ENCODE measurements around the gene SMIM5. TPM values are rescaled to one million over a fixed set of nuclear protein-coding genes. Genes with fewer than 3 reads are reported as not detected.
A peak's percentile ranks its signal among the peaks of the same experiment; 100 is the strongest.

SMIM5 gene, protein sequence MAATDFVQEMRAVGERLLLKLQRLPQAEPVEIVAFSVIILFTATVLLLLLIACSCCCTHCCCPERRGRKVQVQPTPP
- polyA plus RNA-seq = 10 to 100 TPM; 33.9 to 37.3 TPM

DNA sequence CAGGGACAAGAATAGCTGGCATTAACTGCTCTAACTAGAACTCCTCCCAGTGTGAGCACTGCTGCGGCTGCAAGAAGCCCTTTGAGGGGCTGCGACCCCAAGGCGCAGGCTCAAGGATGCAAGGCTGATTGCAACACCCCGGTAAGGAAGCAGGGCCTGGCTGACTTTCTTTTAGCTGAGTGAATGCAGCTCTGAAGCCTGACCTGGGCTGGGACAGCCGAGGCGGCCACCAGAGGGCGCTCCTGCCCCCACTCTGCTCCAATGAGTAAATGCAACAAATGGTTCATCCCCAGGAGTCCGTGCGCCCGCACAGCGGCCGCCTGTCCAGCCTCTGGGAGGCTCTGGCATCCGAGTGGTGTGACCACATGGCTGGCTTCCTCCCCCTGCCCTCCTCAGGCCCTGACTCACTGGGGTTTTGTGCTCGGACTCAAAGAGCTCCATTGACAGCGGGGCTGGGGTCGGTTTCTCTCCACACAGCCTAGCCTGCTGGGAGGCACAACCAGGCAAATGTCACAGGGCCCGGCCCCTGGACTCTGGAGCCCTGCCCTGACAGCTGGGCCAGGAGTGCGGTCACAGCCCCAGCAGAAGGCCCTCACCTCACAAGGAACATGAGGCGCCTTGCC, at the start of gene SMIM5:
Gene SMIM5, plus strand, starts transcription at position 572 of the 623 bp plus-strand sequence. CDS start 6,768 bp downstream, outside the sequence.
- H3K27me3 ChIP-seq (ENCODE audit: control insufficient read depth in 1 of 2, insufficient read depth in 2 of 2, low read length in 2 of 2) = no peaks in the 10 kb centered on the region
- WGBS, 2 donors = 13 to 16% methylated on average over 19 of the region's 19 CpGs
- peaks cover 10 to 13% of the 10 kb centered on the region in 2 donors for H3K4me1 ChIP-seq (ENCODE audit: control insufficient read depth in 2 of 2, insufficient read depth in 2 of 2, low read length in 1 of 2)
- peaks cover 0 to 23% of the 10 kb centered on the region in 2 donors for H3K36me3 ChIP-seq (ENCODE audit: control insufficient read depth in 2 of 2, insufficient read depth in 2 of 2, low read length in 1 of 2)
- no peaks in the 10 kb centered on the region for H3K9me3 ChIP-seq (ENCODE audit: control insufficient read depth in 2 of 2, insufficient read depth in 1 of 2, low read depth in 1 of 2, low read length in 1 of 2)
- H3K4me3 ChIP-seq (ENCODE audit: low read depth in 1 of 2, low read length in 2 of 2) = peak within 1 kb of the TSS; percentile 7 to 24
- H3K27ac ChIP-seq (ENCODE audit: low read depth in 2 of 2, low read length in 1 of 2) = peak within 1 kb of the TSS; percentile 84 to 89

DNA sequence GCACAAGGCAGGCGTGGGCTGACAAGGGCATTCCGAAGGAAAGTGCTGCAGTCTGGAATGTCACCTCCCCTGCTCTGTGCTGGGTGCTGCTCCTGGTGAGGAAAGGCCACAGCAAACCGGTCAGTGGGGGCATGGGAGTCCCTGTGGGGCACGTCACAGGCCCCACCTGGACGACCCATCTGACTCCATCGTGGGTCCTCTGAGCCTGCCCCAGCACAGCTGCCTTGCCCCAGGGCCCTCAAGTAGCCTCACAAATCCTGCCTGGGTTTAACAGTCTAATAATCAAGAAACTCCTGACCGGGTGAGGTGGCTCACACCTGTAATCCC, 48.4 kb upstream of the SMIM5 start:
- Histone ChIP-seq H3K4me1 (ENCODE audit: control insufficient read depth in 2 of 2, insufficient read depth in 2 of 2, low read length in 1 of 2) (peaks cover 0 to 10% of the 10 kb centered on the region in 2 donors), H3K27me3 (ENCODE audit: control insufficient read depth in 1 of 2, insufficient read depth in 2 of 2, low read length in 2 of 2) (no peaks in the 10 kb centered on the region), H3K27ac (ENCODE audit: low read depth in 2 of 2, low read length in 1 of 2) (no peak overlapping the region), H3K4me3 (ENCODE audit: low read depth in 1 of 2, low read length in 2 of 2) (no peak overlapping the region), H3K36me3 (ENCODE audit: control insufficient read depth in 2 of 2, insufficient read depth in 2 of 2, low read length in 1 of 2) (no peaks in the 10 kb centered on the region), H3K9me3 (ENCODE audit: control insufficient read depth in 2 of 2, insufficient read depth in 1 of 2, low read depth in 1 of 2, low read length in 1 of 2) (no peaks in the 10 kb centered on the region)
- WGBS, 2 donors = 85 to 93% methylated on average over 7 of the region's 7 CpGs

DNA sequence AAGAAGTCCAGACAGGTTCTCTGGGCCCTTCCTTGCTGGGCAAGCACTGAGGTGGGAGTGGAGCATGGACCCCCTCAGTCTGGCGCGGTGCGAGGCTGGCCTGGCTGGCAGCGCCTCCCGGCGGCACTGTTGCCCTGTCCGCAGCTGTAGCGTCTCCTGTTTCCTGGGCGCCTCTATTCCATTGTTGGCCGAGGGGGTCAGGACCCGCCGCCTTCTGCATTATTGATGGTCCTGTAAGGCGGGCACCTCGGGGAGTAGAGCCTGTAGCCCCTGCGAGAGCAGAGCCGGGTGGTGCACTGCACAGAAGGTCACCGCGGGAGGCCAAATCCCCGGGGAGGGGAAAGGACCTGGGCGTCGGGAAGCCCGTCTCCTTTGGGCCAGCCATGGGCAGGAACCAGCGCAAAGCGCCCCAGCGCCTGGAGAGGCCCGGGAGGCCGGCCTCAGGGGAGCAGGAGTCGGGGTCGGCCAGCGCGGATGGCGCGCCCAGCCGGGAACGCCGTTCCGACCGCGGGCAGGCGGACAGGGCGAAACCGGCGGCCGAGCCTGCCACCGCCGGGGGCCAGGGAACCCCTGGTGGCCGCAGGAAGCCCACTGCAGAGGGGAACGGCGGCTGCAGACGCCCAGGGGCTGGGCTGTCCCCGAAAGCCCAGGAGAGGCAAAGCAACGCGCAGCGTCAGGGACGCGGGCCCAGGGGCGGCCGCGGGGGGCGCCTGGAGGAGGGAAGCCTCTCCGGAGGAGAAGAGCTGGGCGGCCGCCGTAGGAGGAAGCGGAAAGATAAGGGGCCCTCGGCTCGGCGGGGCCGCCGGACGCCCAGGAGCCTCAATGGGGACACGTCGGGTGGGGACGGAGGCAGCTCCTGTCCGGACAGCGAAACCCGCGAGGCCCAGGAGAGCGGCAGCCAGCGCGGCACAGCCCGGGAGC, 45.3 kb upstream of the SMIM5 start, which contains the start of gene MYO15B:
Gene MYO15B, plus strand, starts transcription at position 126 of the 921 bp plus-strand sequence. Its CDS starts 258 bp downstream, at position 384.
- Histone ChIP-seq H3K27ac (ENCODE audit: low read depth in 2 of 2, low read length in 1 of 2) (peak within 1 kb of the TSS; percentile 79 to 84), H3K4me1 (ENCODE audit: control insufficient read depth in 2 of 2, insufficient read depth in 2 of 2, low read length in 1 of 2) (peaks cover 0 to 11% of the 10 kb centered on the region in 2 donors), H3K36me3 (ENCODE audit: control insufficient read depth in 2 of 2, insufficient read depth in 2 of 2, low read length in 1 of 2) (no peaks in the 10 kb centered on the region), H3K4me3 (ENCODE audit: low read depth in 1 of 2, low read length in 2 of 2) (peak within 1 kb of the TSS; percentile 46 to 58), H3K27me3 (ENCODE audit: control insufficient read depth in 1 of 2, insufficient read depth in 2 of 2, low read length in 2 of 2) (no peaks in the 10 kb centered on the region), H3K9me3 (ENCODE audit: control insufficient read depth in 2 of 2, insufficient read depth in 1 of 2, low read depth in 1 of 2, low read length in 1 of 2) (no peaks in the 10 kb centered on the region)
- WGBS, 2 donors = 6 to 11% methylated on average over 77 to 82 of the region's 82 CpGs

DNA sequence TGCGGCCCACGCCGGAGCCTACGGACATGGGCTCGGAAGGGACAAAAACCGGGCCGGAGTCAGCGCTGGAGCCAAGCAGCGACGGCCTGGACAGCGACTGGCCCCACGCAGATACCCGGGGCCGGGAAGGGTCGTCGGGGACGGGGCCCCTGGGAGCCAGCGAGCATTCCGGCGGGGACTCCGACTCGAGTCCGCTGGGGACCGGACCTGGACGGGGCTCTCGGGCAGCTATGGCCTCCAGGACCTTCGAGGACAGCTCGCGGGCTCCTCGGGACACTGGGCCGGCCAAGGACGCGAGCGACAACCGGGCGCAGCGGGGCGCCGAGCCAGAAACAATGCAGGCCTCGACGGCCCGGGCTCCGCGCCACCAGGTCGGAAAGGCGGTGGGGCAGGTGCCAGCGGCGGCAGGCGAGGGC, 44.6 kb upstream of the SMIM5 start:
- Histone ChIP-seq H3K9me3 (ENCODE audit: control insufficient read depth in 2 of 2, insufficient read depth in 1 of 2, low read depth in 1 of 2, low read length in 1 of 2) (no peaks in the 10 kb centered on the region), H3K4me1 (ENCODE audit: control insufficient read depth in 2 of 2, insufficient read depth in 2 of 2, low read length in 1 of 2) (peaks cover 0 to 11% of the 10 kb centered on the region in 2 donors), H3K27ac (ENCODE audit: low read depth in 2 of 2, low read length in 1 of 2) (peak overlapping the region; percentile 79 to 84), H3K36me3 (ENCODE audit: control insufficient read depth in 2 of 2, insufficient read depth in 2 of 2, low read length in 1 of 2) (no peaks in the 10 kb centered on the region), H3K4me3 (ENCODE audit: low read depth in 1 of 2, low read length in 2 of 2) (peak overlapping the region; percentile 46 to 58), H3K27me3 (ENCODE audit: control insufficient read depth in 1 of 2, insufficient read depth in 2 of 2, low read length in 2 of 2) (no peaks in the 10 kb centered on the region)
- WGBS, 2 donors = 6 to 8% methylated on average over 48 to 49 of the region's 49 CpGs

DNA sequence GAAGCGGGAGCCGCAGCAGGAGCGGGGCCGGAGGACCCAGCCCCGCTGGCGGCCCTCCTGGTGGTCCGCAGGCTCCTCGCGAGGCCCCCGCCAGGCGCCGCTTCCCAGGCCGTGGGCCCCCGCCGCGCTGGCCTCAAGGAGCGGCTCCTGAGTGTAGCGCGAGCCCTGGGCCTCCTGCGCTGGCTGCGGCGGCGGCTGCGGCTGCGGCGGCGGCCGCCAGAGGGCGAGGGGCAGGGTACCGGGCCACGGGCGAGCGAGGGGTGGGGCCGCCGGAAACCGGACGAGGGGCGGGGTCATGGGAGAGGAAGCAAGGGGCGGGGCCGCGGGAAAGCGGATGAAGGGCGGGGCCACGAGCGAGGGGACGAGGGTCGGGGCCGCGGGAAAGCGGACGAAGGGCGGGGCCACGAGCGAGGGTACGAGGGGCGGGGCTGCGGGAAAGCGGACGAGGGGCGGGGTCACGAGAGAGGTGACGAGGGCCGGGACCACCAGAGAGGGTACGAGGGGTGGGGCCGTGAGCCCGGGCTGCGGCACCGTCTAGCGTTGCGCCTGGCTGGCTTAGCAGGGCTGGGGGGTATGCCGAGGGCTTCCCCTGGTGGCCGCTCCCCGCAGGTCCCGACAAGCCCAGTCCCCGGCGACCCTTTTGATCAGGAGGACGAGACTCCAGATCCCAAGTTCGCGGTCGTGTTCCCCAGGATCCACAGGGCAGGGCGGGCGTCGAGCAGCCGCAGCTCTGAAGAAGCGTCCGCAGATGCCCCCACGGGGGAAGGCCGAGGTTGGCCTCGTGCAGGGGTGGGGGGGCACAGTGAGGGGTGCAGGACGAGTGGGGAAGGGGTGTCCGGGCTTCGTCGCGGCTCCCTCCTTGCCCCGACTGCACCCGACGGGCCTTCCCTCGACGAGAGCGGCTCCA, 44.0 kb upstream of the SMIM5 start:
- WGBS, 2 donors = 6 to 15% methylated on average over 64 to 100 of the region's 100 CpGs
- Histone ChIP-seq H3K4me3 (ENCODE audit: low read depth in 1 of 2, low read length in 2 of 2) (peak overlapping the region; percentile 46 to 58), H3K27ac (ENCODE audit: low read depth in 2 of 2, low read length in 1 of 2) (peak overlapping the region; percentile 79 to 84), H3K4me1 (ENCODE audit: control insufficient read depth in 2 of 2, insufficient read depth in 2 of 2, low read length in 1 of 2) (peaks cover 0 to 11% of the 10 kb centered on the region in 2 donors), H3K9me3 (ENCODE audit: control insufficient read depth in 2 of 2, insufficient read depth in 1 of 2, low read depth in 1 of 2, low read length in 1 of 2) (no peaks in the 10 kb centered on the region), H3K36me3 (ENCODE audit: control insufficient read depth in 2 of 2, insufficient read depth in 2 of 2, low read length in 1 of 2) (no peaks in the 10 kb centered on the region), H3K27me3 (ENCODE audit: control insufficient read depth in 1 of 2, insufficient read depth in 2 of 2, low read length in 2 of 2) (no peaks in the 10 kb centered on the region)

DNA sequence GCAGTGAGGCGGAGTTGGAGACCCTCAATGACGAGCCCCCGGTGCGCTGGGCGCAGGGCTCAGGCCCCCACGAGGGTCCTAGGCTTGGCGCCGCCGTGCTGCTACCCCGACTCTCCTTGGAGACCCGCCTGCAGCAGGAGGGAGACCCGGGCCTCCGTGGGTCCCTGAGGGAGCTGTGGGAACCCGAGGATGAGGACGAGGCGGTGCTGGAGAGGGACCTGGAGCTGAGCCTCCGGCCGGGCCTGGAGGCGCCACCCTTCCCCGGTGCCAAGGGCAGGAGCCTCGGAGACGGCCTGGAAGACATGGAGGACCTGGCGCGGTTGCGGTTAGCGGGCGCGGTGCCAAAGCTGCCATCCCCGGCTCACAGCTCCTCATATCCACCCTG, 43.3 kb upstream of the SMIM5 start:
- H3K4me3 ChIP-seq (ENCODE audit: low read depth in 1 of 2, low read length in 2 of 2) = peak overlapping the region in 1 of 2 donors; percentile 46
- H3K36me3 ChIP-seq (ENCODE audit: control insufficient read depth in 2 of 2, insufficient read depth in 2 of 2, low read length in 1 of 2) = no peaks in the 10 kb centered on the region
- 53 to 58% methylated on average over 29 of the region's 29 CpGs for WGBS, 2 donors
- H3K27ac ChIP-seq (ENCODE audit: low read depth in 2 of 2, low read length in 1 of 2) = peak overlapping the region in 1 of 2 donors; percentile 67
- no peaks in the 10 kb centered on the region for H3K27me3 ChIP-seq (ENCODE audit: control insufficient read depth in 1 of 2, insufficient read depth in 2 of 2, low read length in 2 of 2)
- no peaks in the 10 kb centered on the region for H3K9me3 ChIP-seq (ENCODE audit: control insufficient read depth in 2 of 2, insufficient read depth in 1 of 2, low read depth in 1 of 2, low read length in 1 of 2)
- H3K4me1 ChIP-seq (ENCODE audit: control insufficient read depth in 2 of 2, insufficient read depth in 2 of 2, low read length in 1 of 2) = peaks cover 0 to 11% of the 10 kb centered on the region in 2 donors

DNA sequence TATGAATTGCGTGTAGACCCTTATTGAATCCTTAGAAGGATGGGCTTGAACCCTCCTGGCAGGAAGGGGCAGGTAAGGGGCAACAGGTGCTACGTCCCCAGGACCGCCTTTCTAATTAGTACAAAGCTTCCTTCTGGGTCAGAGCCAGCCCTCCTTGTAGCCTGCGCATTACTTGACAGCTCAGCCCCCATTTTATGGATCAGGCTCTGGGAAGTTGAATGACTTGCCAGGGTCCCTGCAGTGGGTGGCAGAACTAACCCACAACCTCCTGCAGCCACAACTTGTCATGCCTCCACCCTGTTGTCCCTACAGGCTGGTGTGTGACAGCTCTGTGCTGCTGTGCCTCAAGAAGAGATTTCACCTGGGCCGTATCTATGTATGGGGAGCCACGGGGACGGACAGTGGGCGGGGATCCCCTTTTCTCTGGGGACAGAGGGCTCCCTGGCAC, 42.9 kb upstream of the SMIM5 start:
- H3K27me3 ChIP-seq (ENCODE audit: control insufficient read depth in 1 of 2, insufficient read depth in 2 of 2, low read length in 2 of 2) = no peaks in the 10 kb centered on the region
- H3K27ac ChIP-seq (ENCODE audit: low read depth in 2 of 2, low read length in 1 of 2) = no peak overlapping the region
- H3K4me3 ChIP-seq (ENCODE audit: low read depth in 1 of 2, low read length in 2 of 2) = no peak overlapping the region
- no peaks in the 10 kb centered on the region for H3K9me3 ChIP-seq (ENCODE audit: control insufficient read depth in 2 of 2, insufficient read depth in 1 of 2, low read depth in 1 of 2, low read length in 1 of 2)
- no peaks in the 10 kb centered on the region for H3K36me3 ChIP-seq (ENCODE audit: control insufficient read depth in 2 of 2, insufficient read depth in 2 of 2, low read length in 1 of 2)
- WGBS, 2 donors = 78 to 82% methylated on average over 8 of the region's 8 CpGs
- H3K4me1 ChIP-seq (ENCODE audit: control insufficient read depth in 2 of 2, insufficient read depth in 2 of 2, low read length in 1 of 2) = peaks cover 0 to 11% of the 10 kb centered on the region in 2 donors

DNA sequence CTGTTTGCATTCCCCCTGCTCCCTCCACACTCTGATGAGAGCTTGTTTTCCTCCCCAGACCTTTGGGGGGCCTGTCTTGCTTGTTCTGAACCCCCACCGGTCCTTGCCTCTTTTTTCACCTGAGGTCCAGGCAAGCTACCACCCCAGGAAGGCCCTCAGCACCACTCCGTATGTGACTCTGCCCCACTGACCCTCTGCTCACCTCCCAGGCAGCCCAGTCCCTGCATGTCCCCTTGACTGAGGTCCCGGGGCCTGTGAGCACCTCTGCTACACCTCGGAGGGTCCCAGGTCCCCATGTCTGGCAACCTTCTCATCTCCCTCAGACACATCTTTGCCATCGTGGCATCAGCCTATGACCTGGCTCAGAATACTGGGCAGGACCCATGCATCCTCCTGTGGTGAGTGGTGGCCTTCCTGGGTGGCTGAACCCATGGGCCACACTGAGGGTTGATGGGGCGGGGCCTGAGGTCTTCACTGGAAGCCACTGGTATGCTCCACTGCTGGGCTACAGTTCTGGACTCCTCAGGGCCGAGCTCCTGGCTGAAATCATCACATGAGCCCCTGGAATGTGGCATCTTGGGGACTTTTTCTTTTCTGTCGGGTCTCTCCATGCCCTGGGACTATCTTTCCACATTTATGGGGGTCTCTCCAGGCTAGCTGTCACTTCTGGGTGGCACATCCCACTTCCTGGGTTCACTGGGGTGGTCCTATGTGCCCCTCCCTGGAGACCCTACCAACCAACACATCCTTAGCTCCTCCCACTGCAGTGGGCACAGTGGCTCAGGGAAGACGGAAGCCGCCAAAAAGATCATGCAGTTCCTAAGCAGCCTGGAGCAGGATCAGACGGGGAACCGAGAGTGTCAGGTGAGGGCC, 42.1 kb upstream of the SMIM5 start:
- no peak overlapping the region for H3K27ac ChIP-seq (ENCODE audit: low read depth in 2 of 2, low read length in 1 of 2)
- WGBS, 2 donors = 78 to 79% methylated on average over 12 of the region's 12 CpGs
- H3K4me3 ChIP-seq (ENCODE audit: low read depth in 1 of 2, low read length in 2 of 2) = no peak overlapping the region
- peaks cover 0 to 11% of the 10 kb centered on the region in 2 donors for H3K4me1 ChIP-seq (ENCODE audit: control insufficient read depth in 2 of 2, insufficient read depth in 2 of 2, low read length in 1 of 2)
- no peaks in the 10 kb centered on the region for H3K9me3 ChIP-seq (ENCODE audit: control insufficient read depth in 2 of 2, insufficient read depth in 1 of 2, low read depth in 1 of 2, low read length in 1 of 2)
- H3K27me3 ChIP-seq (ENCODE audit: control insufficient read depth in 1 of 2, insufficient read depth in 2 of 2, low read length in 2 of 2) = no peaks in the 10 kb centered on the region
- no peaks in the 10 kb centered on the region for H3K36me3 ChIP-seq (ENCODE audit: control insufficient read depth in 2 of 2, insufficient read depth in 2 of 2, low read length in 1 of 2)
